Astrocyte (in vitro differentiated cells and primary cell): ENCODE measurements around the gene IQSEC3.

Experiments
- CTCF ChIP-seq: IDR thresholded peaks from 2 replicates; pipeline ENCODE4 v1.5.1; 2011; ENCODE audit warnings: low read depth, mild to moderate bottlenecking, inconsistent platforms, low read length, moderate library complexity; ENCODE audit not compliant: insufficient read depth
- EZH2 ChIP-seq: IDR thresholded peaks from 2 replicates; pipeline ENCODE4 v1.6.1; 2012; ENCODE audit warnings: mild to moderate bottlenecking, low read length, inconsistent platforms; ENCODE audit not compliant: insufficient read depth

GRCh38 chr12:197347-197746 lies 130.8 kb downstream of the IQSEC3 start:
- no peak for TF ChIP-seq EZH2
- TF ChIP-seq CTCF, result no peak
